HUES6 (cell line): ENCODE results near the gene SIPA1L3.

Experiments used
- H3K27ac ChIP-seq: 2 replicates; pipeline ENCODE4 v1.7.0; 2013; ENCODE audit warnings: low read depth, mild to moderate bottlenecking, low read length, inconsistent platforms
- H3K27me3 ChIP-seq: 2 replicates; pipeline ENCODE4 v1.6.1; 2013; ENCODE audit warnings: low read length; ENCODE audit not compliant: control insufficient read depth, insufficient read depth
- H3K36me3 ChIP-seq: 2 replicates; pipeline ENCODE4 v1.6.1; 2013; ENCODE audit warnings: low read length; ENCODE audit not compliant: control insufficient read depth, insufficient read depth
- H3K4me1 ChIP-seq: 2 replicates; pipeline ENCODE4 v1.6.1; 2013; ENCODE audit warnings: low read length; ENCODE audit not compliant: control insufficient read depth, insufficient read depth
- H3K4me3 ChIP-seq: 2 replicates; pipeline ENCODE4 v1.5.1; 2013; ENCODE audit warnings: low read depth, low read length
- H3K9ac ChIP-seq: one replicate; pipeline ENCODE4 v1.6.1; 2013; ENCODE audit warnings: mild to moderate bottlenecking, low read length
- H3K9me3 ChIP-seq: 2 replicates; pipeline ENCODE4 v1.6.1; 2013; ENCODE audit warnings: low read depth, low read length; ENCODE audit not compliant: control insufficient read depth, insufficient read depth

The SIPA1L3 gene

GRCh38 chr19:38073841-38074685 is 167.1 kb downstream of the SIPA1L3 start:
- peaks cover 6% of the 10 kb centered on the region; the same call in 1 of the 2 replicates for H3K4me1 ChIP-seq
- H3K9me3 ChIP-seq = no peaks in the 10 kb centered on the region
- no peaks in the 10 kb centered on the region for H3K36me3 ChIP-seq
- no peak overlapping the region for H3K27ac ChIP-seq
- H3K27me3 ChIP-seq = no peaks in the 10 kb centered on the region
- no peak overlapping the region for H3K4me3 ChIP-seq
- no peak overlapping the region for H3K9ac ChIP-seq

- Histone ChIP-seq H3K4me1 (peaks cover 7% of the 10 kb centered on the region; the same call in 1 of the 2 replicates), H3K27me3 (no peaks in the 10 kb centered on the region), H3K9me3 (no peaks in the 10 kb centered on the region), H3K9ac (no peak overlapping the region), H3K36me3 (peaks cover 3% of the 10 kb centered on the region; the same call in 1 of the 2 replicates), H3K27ac (no peak overlapping the region), H3K4me3 (no peak overlapping the region)
Measured at GRCh38 chr19:38076337-38076736, 169.3 kb downstream of the SIPA1L3 start.

DNA sequence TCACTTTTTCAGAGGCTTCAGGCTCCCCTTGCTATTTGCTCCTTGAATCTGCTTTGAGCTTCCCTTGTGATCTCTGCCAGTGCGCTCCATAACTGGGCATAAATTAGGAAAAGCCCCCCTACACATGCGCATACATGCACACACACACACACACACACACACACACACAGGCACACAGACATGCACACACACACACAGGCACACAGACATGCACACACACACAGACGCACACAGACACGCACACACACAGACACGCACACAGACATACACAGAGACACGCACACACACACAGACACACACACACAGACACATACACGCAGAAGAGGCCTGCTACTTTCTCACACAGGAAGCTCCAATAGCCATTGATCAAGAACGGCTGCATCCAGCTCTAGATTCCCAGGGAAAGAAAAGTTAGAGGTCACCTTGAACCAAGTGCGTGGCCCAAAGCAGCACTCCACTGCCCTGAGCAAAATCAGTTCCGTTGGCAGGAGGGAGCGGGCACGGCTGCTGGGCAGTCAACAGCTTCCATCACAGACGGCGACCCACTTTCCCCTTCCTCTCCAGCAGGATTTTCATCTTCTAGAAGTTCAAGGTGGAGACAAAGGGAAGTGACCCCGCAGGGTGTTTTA is 171.4 kb downstream of the SIPA1L3 start:
- no peak overlapping the region for H3K9ac ChIP-seq
- peaks cover 7% of the 10 kb centered on the region; the same call in 1 of the 2 replicates for H3K4me1 ChIP-seq
- H3K9me3 ChIP-seq = no peaks in the 10 kb centered on the region
- no peak overlapping the region for H3K4me3 ChIP-seq
- H3K27me3 ChIP-seq = no peaks in the 10 kb centered on the region
- peaks cover 17% of the 10 kb centered on the region for H3K36me3 ChIP-seq
- H3K27ac ChIP-seq = no peak overlapping the region

GRCh38 chr19:38079926-38080380 is 172.9 kb downstream of the SIPA1L3 start:
- H3K9ac ChIP-seq = no peak overlapping the region
- H3K4me1 ChIP-seq = peaks cover 7% of the 10 kb centered on the region; the same call in 1 of the 2 replicates
- no peak overlapping the region for H3K27ac ChIP-seq
- H3K27me3 ChIP-seq = no peaks in the 10 kb centered on the region
- H3K36me3 ChIP-seq = peaks cover 17% of the 10 kb centered on the region
- H3K9me3 ChIP-seq = no peaks in the 10 kb centered on the region
- no peak overlapping the region for H3K4me3 ChIP-seq

- no peaks in the 10 kb centered on the region for H3K27me3 ChIP-seq
- peaks cover 17% of the 10 kb centered on the region for H3K36me3 ChIP-seq
- no peak overlapping the region for H3K9ac ChIP-seq
- peaks cover 7% of the 10 kb centered on the region; the same call in 1 of the 2 replicates for H3K4me1 ChIP-seq
- H3K4me3 ChIP-seq = no peak overlapping the region
- no peak overlapping the region for H3K27ac ChIP-seq
- H3K9me3 ChIP-seq = no peaks in the 10 kb centered on the region
Measured at GRCh38 chr19:38081547-38082255, 174.7 kb downstream of the SIPA1L3 start.

DNA sequence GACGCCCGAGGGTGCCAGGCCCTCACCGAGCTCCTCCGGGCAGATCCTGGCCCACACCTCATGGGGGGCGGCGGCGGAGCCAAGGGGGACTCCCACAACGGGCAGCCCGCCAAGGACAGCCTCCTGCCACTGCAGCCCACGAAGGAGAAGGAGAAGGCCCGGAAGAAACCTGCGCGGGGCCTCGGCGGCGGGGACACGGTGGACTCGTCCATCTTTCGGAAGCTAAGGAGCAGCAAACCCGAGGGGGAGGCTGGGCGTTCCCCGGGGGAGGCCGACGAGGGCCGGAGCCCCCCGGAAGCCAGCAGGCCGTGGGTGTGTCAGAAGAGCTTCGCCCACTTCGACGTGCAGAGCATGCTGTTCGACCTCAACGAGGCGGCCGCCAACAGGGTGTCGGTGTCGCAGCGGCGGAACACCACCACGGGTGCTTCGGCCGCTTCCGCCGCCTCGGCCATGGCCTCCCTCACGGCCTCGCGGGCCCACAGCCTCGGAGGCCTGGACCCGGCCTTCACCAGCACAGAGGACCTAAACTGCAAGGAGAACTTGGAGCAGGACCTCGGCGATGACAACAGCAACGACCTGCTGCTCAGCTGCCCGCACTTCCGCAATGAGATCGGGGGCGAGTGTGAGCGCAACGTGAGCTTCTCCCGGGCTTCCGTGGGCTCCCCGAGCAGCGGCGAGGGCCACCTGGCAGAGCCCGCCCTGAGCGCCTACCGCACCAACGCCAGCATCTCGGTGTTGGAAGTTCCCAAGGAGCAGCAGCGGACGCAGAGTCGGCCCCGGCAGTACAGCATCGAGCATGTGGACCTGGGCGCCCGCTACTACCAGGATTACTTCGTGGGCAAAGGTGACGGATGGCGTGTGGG is 175.5 kb downstream of the SIPA1L3 start:
- Histone ChIP-seq H3K27ac (no peak overlapping the region), H3K36me3 (peaks cover 20% of the 10 kb centered on the region), H3K4me1 (peaks cover 7% of the 10 kb centered on the region; the same call in 1 of the 2 replicates), H3K27me3 (no peaks in the 10 kb centered on the region), H3K9me3 (no peaks in the 10 kb centered on the region), H3K4me3 (no peak overlapping the region), H3K9ac (no peak overlapping the region)

DNA sequence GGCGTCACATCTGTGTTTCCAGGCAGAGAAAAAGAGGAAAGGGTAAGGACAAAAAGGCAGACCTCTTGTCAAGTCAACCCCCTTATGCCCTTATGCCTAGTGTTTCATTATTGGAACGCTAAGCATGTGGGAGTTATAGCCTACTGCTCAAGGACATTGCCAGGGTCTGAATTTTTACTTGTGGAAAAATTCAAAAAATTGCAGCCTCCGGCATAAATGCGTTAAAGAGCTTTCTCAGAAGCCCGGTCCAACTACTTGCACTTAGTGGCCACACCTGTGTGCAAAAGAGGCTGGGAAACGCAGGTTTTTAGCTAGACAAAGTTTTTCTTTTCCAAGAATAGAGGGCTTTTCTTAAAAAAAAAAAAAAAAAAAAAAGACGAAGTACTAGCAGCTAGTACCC is 177.2 kb downstream of the SIPA1L3 start:
- Histone ChIP-seq H3K4me1 (peaks cover 7% of the 10 kb centered on the region; the same call in 1 of the 2 replicates), H3K27ac (no peak overlapping the region), H3K36me3 (peaks cover 27% of the 10 kb centered on the region), H3K27me3 (no peaks in the 10 kb centered on the region), H3K4me3 (no peak overlapping the region), H3K9ac (no peak overlapping the region), H3K9me3 (no peaks in the 10 kb centered on the region)

GRCh38 chr19:38089440-38089839 is 182.4 kb downstream of the SIPA1L3 start:
- Histone ChIP-seq H3K9me3 (no peaks in the 10 kb centered on the region), H3K36me3 (peaks cover 19% of the 10 kb centered on the region), H3K4me3 (no peak overlapping the region), H3K27me3 (no peaks in the 10 kb centered on the region), H3K4me1 (no peaks in the 10 kb centered on the region), H3K27ac (no peak overlapping the region), H3K9ac (no peak overlapping the region)

DNA sequence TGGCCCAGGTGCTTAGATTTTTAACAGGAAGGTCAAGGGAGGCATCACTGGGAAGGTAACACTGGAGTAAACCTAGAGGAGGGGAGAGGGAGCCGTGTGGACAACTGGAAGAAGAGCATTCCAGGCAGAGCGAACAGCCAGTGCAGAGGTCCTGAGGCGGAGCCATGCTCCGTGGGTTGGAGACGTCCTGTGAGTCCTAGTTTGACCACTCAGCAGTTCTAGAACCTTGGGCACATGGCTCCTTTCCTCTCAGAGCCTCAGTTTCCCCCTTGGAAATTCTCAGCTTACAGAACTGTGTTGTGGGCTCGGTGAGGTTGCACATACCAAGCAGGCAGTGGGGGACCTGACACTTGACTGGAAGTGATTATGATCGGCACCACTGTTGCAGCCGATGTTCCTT is 186.1 kb downstream of the SIPA1L3 start:
- H3K4me1 ChIP-seq = no peaks in the 10 kb centered on the region
- no peaks in the 10 kb centered on the region for H3K27me3 ChIP-seq
- H3K27ac ChIP-seq = no peak overlapping the region
- H3K36me3 ChIP-seq = peaks cover 20% of the 10 kb centered on the region
- H3K4me3 ChIP-seq = no peak overlapping the region
- H3K9me3 ChIP-seq = no peaks in the 10 kb centered on the region
- no peak overlapping the region for H3K9ac ChIP-seq

DNA sequence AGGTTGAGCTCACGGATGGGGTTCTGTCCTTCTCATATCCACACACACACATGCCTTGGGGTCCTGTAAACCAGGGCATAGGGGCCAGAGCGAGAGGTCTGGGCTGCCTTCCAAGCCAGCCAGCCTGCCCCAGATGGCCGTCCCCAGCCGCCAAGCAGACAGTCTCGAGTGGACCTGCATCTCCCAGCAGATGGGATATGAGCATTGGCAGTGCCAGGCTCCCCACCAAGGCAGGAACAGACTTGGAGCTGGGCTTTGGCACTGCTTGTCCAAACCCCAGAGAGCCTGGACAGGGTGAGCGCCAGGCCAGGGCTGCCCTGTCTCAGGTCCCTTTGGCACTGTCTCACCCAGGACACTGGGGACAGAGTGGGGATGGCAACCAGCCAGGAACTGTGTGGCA is 186.6 kb downstream of the SIPA1L3 start:
- no peak overlapping the region for H3K9ac ChIP-seq
- no peaks in the 10 kb centered on the region for H3K9me3 ChIP-seq
- H3K27me3 ChIP-seq = no peaks in the 10 kb centered on the region
- H3K27ac ChIP-seq = no peak overlapping the region
- H3K4me3 ChIP-seq = no peak overlapping the region
- no peaks in the 10 kb centered on the region for H3K4me1 ChIP-seq
- H3K36me3 ChIP-seq = peaks cover 18% of the 10 kb centered on the region
